Measurements from ENCODE around the gene PCSK2. TPM values are rescaled to one million over a fixed set of nuclear protein-coding genes. Genes with fewer than 3 reads are reported as not detected.
A peak's percentile ranks its signal among the peaks of the same experiment; 100 is the strongest.
"Not testable (repeated sequence)": the region's sequence is repeated elsewhere in the genome, so short reads cannot be mapped to it uniquely, and the experiment has no call there.

The PCSK2 gene
- total RNA-seq, 1 experiment from 2014 or later: not detected

DNA sequence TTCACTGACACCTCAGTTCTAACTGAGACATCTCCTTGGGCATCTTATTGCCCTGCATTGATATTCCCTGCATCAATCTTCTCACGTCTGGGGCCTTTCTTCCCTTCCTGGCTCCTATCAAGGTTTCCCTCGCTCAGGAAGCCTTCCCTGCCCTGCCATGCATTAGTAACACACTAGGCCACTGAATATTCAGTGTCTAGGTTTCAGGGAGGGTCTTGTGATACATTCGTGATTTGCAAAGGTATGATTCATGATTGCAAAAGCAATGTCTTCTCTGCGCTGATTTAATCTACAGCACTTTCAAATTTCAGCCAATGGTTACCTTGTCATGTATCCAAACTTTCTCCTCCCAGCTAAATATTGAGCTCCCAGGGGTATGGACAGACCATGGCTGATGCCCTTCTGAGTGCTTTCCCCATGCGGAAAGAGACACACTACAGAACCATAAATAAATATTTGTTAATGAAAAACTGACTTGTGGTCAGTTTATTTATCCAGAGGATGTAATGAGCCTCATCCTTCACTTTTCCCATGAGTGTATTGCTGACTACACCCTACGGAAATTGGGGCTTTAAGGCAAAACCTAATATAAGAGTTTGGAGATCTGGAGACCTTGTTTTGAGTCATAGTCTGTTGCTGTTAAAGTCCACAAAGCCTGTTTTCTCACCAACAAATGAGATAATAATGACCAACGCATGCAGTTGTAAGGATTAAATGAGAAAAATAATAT lies 21.6 kb upstream of the PCSK2 start:
- no peaks in the 10 kb centered on the region for H3K36me3 Mint-ChIP-seq (ENCODE audit: insufficient read depth, unreplicated experiment)

DNA sequence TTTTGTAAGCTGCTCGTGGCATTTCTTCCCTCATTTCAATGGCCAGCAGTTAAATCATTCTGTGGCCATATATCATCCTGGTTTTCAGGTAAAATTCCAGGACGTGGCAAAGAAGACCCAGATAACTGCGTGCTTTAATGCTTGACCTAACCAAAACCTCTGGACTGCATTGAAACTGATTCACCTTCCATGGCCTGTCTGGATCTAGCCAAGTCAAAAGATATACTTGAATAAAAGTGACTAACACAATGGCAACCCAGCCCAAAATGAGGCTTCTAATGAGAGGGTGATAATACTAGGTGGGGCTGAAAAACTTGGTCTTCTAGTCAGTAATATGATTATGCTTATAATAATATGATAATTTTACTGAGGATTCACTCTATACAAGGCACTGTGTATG lies 16.5 kb upstream of the PCSK2 start:
- CTCF ChIA-PET: no interaction called here
- Mint-ChIP-seq H3K36me3 (ENCODE audit: insufficient read depth, unreplicated experiment) (peaks cover 4% of the 10 kb centered on the region), H3K27me3 (ENCODE audit: insufficient read depth, unreplicated experiment) (peaks cover 15% of the 10 kb centered on the region), H3K27ac (ENCODE audit: low read depth, unreplicated experiment) (no peak overlapping the region), H3K9me3 (ENCODE audit: unreplicated experiment) (no peaks in the 10 kb centered on the region), H3K4me3 (ENCODE audit: unreplicated experiment) (no peak overlapping the region), H3K4me1 (ENCODE audit: insufficient read depth, unreplicated experiment) (no peaks in the 10 kb centered on the region)
- TF ChIP-seq, protein P1, sequence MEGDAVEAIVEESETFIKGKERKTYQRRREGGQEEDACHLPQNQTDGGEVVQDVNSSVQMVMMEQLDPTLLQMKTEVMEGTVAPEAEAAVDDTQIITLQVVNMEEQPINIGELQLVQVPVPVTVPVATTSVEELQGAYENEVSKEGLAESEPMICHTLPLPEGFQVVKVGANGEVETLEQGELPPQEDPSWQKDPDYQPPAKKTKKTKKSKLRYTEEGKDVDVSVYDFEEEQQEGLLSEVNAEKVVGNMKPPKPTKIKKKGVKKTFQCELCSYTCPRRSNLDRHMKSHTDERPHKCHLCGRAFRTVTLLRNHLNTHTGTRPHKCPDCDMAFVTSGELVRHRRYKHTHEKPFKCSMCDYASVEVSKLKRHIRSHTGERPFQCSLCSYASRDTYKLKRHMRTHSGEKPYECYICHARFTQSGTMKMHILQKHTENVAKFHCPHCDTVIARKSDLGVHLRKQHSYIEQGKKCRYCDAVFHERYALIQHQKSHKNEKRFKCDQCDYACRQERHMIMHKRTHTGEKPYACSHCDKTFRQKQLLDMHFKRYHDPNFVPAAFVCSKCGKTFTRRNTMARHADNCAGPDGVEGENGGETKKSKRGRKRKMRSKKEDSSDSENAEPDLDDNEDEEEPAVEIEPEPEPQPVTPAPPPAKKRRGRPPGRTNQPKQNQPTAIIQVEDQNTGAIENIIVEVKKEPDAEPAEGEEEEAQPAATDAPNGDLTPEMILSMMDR (IDR thresholded peaks at IDR 0.05; ENCODE audit: unreplicated experiment): no peak
- no peak for DNase-seq (ENCODE audit: unreplicated experiment)
- no TSS peak for BruUV-seq (replicated peaks)
- intact Hi-C loops (cut with micrococcal nuclease): no loop called here
- POLR2A ChIA-PET: no interaction called here

More for the DNA sequence above, 21.6 kb upstream of the PCSK2 start:
- peaks cover 5% of the 10 kb centered on the region for H3K4me1 Mint-ChIP-seq (ENCODE audit: insufficient read depth, unreplicated experiment)
- H3K9me3 Mint-ChIP-seq (ENCODE audit: unreplicated experiment): no peaks in the 10 kb centered on the region
- TF ChIP-seq, protein P1 (IDR thresholded peaks at IDR 0.05; ENCODE audit: unreplicated experiment): no peak
- BruUV-seq (replicated peaks): no TSS peak
- intact Hi-C loops (cut with micrococcal nuclease): no loop called here
- ChIA-PET CTCF (interaction anchor here (0.7 kb wide), 1 partner anchor 553 kb away, joined by 3 read pairs; no protein-coding TSS in a partner anchor), POLR2A (no interaction called here)
- H3K27me3 Mint-ChIP-seq (ENCODE audit: insufficient read depth, unreplicated experiment): peaks cover 62% of the 10 kb centered on the region
- H3K27ac Mint-ChIP-seq (ENCODE audit: low read depth, unreplicated experiment): no peak overlapping the region
- no peak overlapping the region for H3K4me3 Mint-ChIP-seq (ENCODE audit: unreplicated experiment)
- DNase-seq (ENCODE audit: unreplicated experiment): peak; percentile 6

DNA sequence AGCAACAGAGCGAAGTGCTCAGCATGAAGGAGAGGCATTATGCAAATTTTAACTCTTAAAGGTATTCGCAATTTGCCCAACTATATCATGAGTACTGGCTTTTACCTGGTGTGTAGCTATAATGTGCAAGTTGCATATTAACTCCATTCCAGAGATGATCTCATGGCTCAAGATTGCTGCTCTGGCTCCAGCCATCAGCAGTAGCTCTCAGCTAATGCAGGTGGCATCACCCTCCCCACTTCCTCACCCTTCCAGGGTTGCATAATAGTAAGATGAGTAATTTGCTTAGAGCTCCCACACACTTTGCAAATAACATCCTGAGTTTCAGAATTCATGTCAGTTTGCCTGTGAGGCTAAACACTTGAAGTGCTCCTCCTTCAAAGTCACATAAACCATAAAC lies 15.9 kb upstream of the PCSK2 start:
- DNase-seq (ENCODE audit: unreplicated experiment): peak; percentile 50
- CTCF ChIA-PET: interaction anchor here (0.7 kb wide), 1 partner anchor 406 kb away, joined by 3 read pairs; no protein-coding TSS in a partner anchor
- no TSS peak for BruUV-seq (replicated peaks)
- TF ChIP-seq, protein P1 (IDR thresholded peaks at IDR 0.05; ENCODE audit: unreplicated experiment): no peak
- peaks cover 4% of the 10 kb centered on the region for H3K36me3 Mint-ChIP-seq (ENCODE audit: insufficient read depth, unreplicated experiment)
- no peak overlapping the region for H3K27ac Mint-ChIP-seq (ENCODE audit: low read depth, unreplicated experiment)
- peaks cover 11% of the 10 kb centered on the region for H3K27me3 Mint-ChIP-seq (ENCODE audit: insufficient read depth, unreplicated experiment)
- no peaks in the 10 kb centered on the region for H3K4me1 Mint-ChIP-seq (ENCODE audit: insufficient read depth, unreplicated experiment)
- no peaks in the 10 kb centered on the region for H3K9me3 Mint-ChIP-seq (ENCODE audit: unreplicated experiment)
- no peak overlapping the region for H3K4me3 Mint-ChIP-seq (ENCODE audit: unreplicated experiment)
- POLR2A ChIA-PET: no interaction called here
- intact Hi-C loops (cut with micrococcal nuclease): no loop called here

DNA sequence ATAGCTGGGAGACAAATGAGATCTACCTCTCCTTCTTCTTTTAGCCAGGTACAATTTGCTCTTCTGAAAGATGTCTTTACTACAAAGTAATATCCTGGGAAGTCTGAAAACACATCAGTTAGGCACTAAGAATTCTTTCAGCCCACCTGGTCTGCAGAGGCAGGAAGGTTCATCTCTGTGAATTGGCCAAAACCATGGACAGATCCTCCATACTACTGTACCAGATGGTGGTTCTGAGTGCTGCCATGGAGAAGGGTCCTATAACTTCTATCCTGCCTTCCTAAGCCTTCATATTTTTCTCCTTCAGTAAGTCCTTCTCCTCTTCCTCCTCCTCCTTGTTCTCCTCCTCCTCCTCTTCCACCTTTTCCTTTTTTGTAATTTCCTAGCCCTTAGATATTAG lies 11.7 kb upstream of the PCSK2 start:
- TF ChIP-seq, protein P1 (IDR thresholded peaks at IDR 0.05; ENCODE audit: unreplicated experiment): no peak
- intact Hi-C loops (cut with micrococcal nuclease): no loop called here

DNA sequence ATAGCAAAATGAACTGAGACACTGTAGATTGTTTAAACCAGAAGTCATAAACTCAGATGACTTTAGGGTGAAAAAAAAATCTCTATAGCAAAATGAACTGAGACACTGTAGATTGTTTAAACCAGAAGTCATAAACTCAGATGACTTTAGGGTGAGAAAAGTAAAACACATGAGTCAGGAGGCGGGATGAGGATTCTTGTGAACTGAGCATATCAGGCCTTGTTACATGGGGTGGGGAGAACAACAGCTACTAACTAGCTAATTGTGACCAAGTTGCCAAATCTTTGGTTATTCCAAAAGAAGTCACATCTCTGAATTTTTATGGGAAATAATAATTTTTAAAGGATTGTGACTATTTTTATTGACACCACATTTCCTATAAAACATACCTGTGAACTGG lies 7.0 kb upstream of the PCSK2 start:
- DNase-seq (ENCODE audit: unreplicated experiment); H3K36me3 Mint-ChIP-seq (ENCODE audit: insufficient read depth, unreplicated experiment); H3K4me3 Mint-ChIP-seq (ENCODE audit: unreplicated experiment); BruUV-seq (replicated peaks); H3K4me1 Mint-ChIP-seq (ENCODE audit: insufficient read depth, unreplicated experiment); H3K9me3 Mint-ChIP-seq (ENCODE audit: unreplicated experiment); POLR2A ChIA-PET; CTCF ChIA-PET; intact Hi-C loops (cut with micrococcal nuclease); H3K27ac Mint-ChIP-seq (ENCODE audit: low read depth, unreplicated experiment): not testable (repeated sequence)
- H3K27me3 Mint-ChIP-seq (ENCODE audit: insufficient read depth, unreplicated experiment): peaks cover 37% of the 10 kb centered on the region

More for the DNA sequence above, 11.7 kb upstream of the PCSK2 start:
- Mint-ChIP-seq H3K9me3 (ENCODE audit: unreplicated experiment) (no peaks in the 10 kb centered on the region), H3K4me1 (ENCODE audit: insufficient read depth, unreplicated experiment) (no peaks in the 10 kb centered on the region), H3K27ac (ENCODE audit: low read depth, unreplicated experiment) (no peak overlapping the region), H3K36me3 (ENCODE audit: insufficient read depth, unreplicated experiment) (peaks cover 4% of the 10 kb centered on the region), H3K4me3 (ENCODE audit: unreplicated experiment) (no peak overlapping the region), H3K27me3 (ENCODE audit: insufficient read depth, unreplicated experiment) (no peaks in the 10 kb centered on the region)
- CTCF ChIA-PET: interaction anchor here (0.5 kb wide), 1 partner anchor 27 kb away, joined by 3 read pairs; no protein-coding TSS in a partner anchor
- no peak for DNase-seq (ENCODE audit: unreplicated experiment)
- POLR2A ChIA-PET: no interaction called here
- BruUV-seq (replicated peaks): no TSS peak

Data from MCF 10A (cell line).